Nephron progenitor cell (in vitro differentiated cells): ENCODE measurements around the gene CEP20.
A peak's percentile ranks its signal among the peaks of the same experiment; 100 is the strongest.
"Not testable (repeated sequence)": the region's sequence is repeated elsewhere in the genome, so short reads cannot be mapped to it uniquely, and the experiment has no call there.

ENCODE experiments used
- DNase-seq: peaks from one replicate; pipeline ENCODE4 v3.0.0; 2021
- H3K27ac Mint-ChIP-seq: 2 replicates; pipeline ENCODE4 v1.8.0; 2021; ENCODE audit warnings: mild to moderate bottlenecking, moderate library complexity, mixed read lengths
- H3K27me3 Mint-ChIP-seq: 2 replicates; pipeline ENCODE4 v1.8.0; 2021; ENCODE audit warnings: mild to moderate bottlenecking, low read depth, mixed read lengths; ENCODE audit not compliant: poor library complexity
- H3K36me3 Mint-ChIP-seq: 2 replicates; pipeline ENCODE4 v1.8.0; 2021; ENCODE audit warnings: low read depth, mixed read lengths
- H3K4me1 Mint-ChIP-seq: 2 replicates; pipeline ENCODE4 v1.8.0; 2021; ENCODE audit warnings: mixed read lengths
- H3K4me3 Mint-ChIP-seq: 2 replicates; pipeline ENCODE4 v1.8.0; 2021; ENCODE audit warnings: mild to moderate bottlenecking, moderate library complexity, mixed read lengths
- H3K9me3 Mint-ChIP-seq: 2 replicates; pipeline ENCODE4 v1.8.0; 2021; ENCODE audit warnings: mild to moderate bottlenecking, moderate library complexity, mixed read lengths
- TF ChIP-seq, protein P1 (sequence below): fragments of 200-600 bp; sonication (generic); IDR thresholded peaks from 2 replicates; pipeline ENCODE4 v1.5.0; 2021; ENCODE audit warnings: antibody characterized with exemption

The CEP20 gene

DNA sequence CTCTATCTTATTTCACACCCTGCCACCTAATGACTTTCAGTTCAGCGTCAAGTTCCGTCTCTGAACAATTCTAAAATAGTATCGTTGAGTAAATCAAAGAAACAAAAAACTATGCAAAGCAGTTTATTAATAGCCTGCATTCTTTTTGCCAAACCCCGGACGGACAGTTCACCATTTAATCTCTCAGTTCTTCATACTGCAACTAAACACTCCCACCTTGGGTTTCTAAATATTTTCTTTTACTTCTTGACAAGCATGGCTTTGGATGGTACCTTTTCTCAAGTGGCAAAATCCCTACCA, 32.7 kb downstream of the CEP20 start:
- H3K4me1 Mint-ChIP-seq, result peaks cover 7% of the 10 kb centered on the region
- no peak overlapping the region for H3K27ac Mint-ChIP-seq
- H3K9me3 Mint-ChIP-seq, result peaks cover 3% of the 10 kb centered on the region
- TF ChIP-seq, protein P1, sequence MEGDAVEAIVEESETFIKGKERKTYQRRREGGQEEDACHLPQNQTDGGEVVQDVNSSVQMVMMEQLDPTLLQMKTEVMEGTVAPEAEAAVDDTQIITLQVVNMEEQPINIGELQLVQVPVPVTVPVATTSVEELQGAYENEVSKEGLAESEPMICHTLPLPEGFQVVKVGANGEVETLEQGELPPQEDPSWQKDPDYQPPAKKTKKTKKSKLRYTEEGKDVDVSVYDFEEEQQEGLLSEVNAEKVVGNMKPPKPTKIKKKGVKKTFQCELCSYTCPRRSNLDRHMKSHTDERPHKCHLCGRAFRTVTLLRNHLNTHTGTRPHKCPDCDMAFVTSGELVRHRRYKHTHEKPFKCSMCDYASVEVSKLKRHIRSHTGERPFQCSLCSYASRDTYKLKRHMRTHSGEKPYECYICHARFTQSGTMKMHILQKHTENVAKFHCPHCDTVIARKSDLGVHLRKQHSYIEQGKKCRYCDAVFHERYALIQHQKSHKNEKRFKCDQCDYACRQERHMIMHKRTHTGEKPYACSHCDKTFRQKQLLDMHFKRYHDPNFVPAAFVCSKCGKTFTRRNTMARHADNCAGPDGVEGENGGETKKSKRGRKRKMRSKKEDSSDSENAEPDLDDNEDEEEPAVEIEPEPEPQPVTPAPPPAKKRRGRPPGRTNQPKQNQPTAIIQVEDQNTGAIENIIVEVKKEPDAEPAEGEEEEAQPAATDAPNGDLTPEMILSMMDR, result no peak
- peaks cover 80% of the 10 kb centered on the region for H3K27me3 Mint-ChIP-seq
- peak overlapping the region; percentile 22 for H3K4me3 Mint-ChIP-seq
- no peak for DNase-seq
- no peaks in the 10 kb centered on the region for H3K36me3 Mint-ChIP-seq

DNA sequence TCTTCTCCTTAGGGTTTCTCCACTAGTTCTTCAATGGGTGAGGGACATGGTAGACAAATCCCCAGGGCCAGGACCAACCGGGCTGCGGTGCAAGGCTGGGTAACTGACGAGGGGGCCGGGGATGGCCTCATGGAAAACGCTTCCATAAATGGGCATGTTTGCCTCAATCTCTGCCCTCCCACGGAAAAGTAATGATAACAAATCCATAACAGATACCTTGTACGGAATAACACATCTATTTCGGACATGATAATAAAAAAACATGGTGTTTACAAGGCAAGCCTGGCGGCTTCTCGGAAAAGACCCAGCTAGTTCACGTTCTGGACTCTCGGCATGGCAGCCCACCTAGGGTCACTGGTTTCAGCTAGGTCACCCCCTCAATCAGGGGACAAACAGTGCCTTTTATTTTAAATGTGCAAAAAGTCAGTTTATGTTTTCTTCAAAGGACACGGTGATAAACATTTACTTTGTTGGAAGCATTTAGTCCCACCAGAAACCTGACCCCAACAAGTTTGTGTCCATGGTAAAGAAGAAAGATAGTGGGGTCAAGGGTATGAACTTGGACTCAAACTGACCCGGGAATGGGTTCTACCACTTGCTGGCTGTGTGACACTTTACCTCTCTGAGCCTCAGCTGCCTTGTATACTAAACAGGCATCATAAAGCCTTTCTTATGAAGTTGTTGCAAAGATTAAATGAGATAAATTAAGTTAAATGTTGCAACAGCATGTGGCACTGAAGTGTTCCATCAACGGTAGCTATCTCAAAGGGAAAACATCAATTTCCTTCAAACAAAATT, 33.3 kb downstream of the CEP20 start:
- DNase-seq, result no peak
- H3K36me3 Mint-ChIP-seq, result no peaks in the 10 kb centered on the region
- no peak overlapping the region for H3K27ac Mint-ChIP-seq
- peaks cover 7% of the 10 kb centered on the region for H3K4me1 Mint-ChIP-seq
- H3K4me3 Mint-ChIP-seq, result no peak overlapping the region
- H3K27me3 Mint-ChIP-seq, result peaks cover 78% of the 10 kb centered on the region
- TF ChIP-seq, protein P1, result no peak
- peaks cover 3% of the 10 kb centered on the region for H3K9me3 Mint-ChIP-seq

DNA sequence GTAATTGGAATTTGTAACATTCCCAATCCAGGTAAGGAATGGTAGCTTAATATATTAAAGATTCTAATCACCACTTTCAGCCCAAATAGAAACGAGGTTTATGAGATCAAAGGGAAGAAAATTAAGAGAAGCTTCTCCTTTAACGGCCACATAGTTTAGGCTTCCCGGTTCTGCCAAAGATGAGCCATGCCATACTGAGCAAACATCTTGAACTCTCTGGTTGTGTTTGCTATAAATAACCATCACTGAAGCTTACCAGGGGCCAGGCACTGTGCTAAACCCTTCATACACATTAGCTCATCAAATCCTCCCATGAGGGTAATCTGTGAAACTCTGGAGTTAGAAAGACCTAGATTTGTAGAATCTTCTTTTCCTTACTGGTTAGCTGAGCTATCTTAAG, 34.3 kb downstream of the CEP20 start:
- Mint-ChIP-seq H3K36me3 (no peaks in the 10 kb centered on the region), H3K27ac (no peak overlapping the region), H3K9me3 (peaks cover 3% of the 10 kb centered on the region), H3K4me1 (peaks cover 7% of the 10 kb centered on the region), H3K27me3 (peaks cover 72% of the 10 kb centered on the region), H3K4me3 (no peak overlapping the region)
- DNase-seq, result no peak
- TF ChIP-seq, protein P1, result no peak

DNA sequence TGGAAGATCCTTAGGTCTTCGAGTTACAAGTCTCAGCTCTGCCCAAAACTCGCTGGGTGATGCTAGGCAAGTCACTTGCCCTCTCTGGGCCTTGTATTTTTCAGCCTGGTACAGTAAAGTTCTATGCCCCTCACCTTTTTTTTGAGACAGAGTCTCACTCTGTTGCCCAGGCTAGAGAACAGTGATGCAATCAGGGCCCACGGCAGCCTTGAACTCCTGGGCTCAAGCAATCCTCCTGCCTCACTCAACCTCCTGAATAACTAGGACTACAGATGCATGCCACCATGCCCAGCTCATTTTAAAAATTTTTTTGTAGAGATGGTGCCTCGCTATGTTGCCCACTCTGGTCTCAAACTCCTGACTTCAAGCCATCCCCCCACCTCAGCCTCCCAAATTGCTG, 35.4 kb downstream of the CEP20 start:
- DNase-seq, result no peak
- Mint-ChIP-seq H3K27ac (no peak overlapping the region), H3K36me3 (no peaks in the 10 kb centered on the region), H3K9me3 (peaks cover 3% of the 10 kb centered on the region), H3K27me3 (peaks cover 71% of the 10 kb centered on the region), H3K4me3 (no peak overlapping the region), H3K4me1 (peaks cover 6% of the 10 kb centered on the region)
- TF ChIP-seq, protein P1, result no peak

DNA sequence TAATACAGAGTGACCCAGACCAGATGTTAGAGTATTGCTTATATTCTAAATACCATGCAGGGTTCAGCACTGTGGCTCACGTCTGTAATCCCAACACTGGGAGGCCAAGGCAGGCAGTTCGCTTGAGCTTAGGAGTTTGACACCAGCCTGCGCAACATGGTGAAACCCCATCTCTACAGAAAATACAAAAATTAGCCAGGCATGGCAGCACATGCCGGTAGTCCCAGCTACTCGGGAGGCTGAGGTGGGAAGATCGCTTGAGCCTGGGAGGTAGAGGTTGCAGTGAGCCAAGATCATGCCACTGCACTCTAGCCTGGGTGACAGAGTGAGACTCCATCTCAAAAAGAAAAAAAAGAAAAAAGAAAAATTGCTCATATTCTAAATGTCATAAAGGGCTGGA, 37.8 kb downstream of the CEP20 start:
- H3K4me1 Mint-ChIP-seq, H3K36me3 Mint-ChIP-seq, H3K27ac Mint-ChIP-seq, DNase-seq, H3K9me3 Mint-ChIP-seq, H3K4me3 Mint-ChIP-seq: not testable (repeated sequence)
- peaks cover 57% of the 10 kb centered on the region for H3K27me3 Mint-ChIP-seq

DNA sequence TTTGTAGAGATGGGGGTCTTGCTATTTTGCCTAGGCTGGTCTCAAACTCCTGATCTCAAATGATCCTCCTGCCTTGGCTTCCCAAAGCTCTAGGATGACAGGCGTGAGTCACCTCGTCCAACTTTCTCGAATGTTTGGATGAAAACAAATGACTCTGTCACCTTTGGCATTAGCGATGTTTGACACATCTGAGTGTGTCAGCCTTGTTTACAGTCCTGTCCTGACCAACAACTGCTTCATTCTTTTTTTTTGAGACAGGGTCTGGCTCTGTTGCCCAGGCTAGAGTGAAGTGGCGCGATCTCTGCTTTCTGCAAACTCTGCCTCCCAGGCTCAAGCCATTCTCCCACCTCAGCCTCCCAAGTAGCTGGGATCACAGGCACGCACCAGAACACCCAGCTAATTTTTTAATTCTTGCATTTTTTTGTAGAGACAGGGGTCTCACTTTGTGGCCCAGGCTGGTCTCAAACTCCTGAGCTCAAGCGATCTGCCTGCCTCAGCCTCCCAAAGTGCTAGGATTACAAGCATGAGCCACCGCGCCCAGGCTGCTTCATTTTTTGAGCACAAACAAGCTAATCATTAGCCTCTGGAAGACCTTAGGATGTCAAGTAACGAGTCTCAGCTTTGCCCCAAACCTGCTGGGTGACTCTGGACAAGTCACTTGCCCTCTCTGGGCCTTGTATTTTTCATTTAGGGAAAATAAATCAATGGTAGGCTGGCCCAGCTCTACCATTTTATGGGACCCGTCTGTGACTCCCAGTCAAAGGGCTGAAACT, 39.0 kb downstream of the CEP20 start:
- TF ChIP-seq, protein P1, result no peak
- no peaks in the 10 kb centered on the region for H3K9me3 Mint-ChIP-seq
- H3K4me3 Mint-ChIP-seq, result no peak overlapping the region
- H3K27ac Mint-ChIP-seq, result no peak overlapping the region
- peaks cover 5% of the 10 kb centered on the region for H3K4me1 Mint-ChIP-seq
- no peaks in the 10 kb centered on the region for H3K36me3 Mint-ChIP-seq
- H3K27me3 Mint-ChIP-seq, result peaks cover 48% of the 10 kb centered on the region
- no peak for DNase-seq
